NCI-H1105 (cell line): ENCODE measurements around the gene GPR156.
"Not testable (repeated sequence)": the region's sequence is repeated elsewhere in the genome, so short reads cannot be mapped to it uniquely, and the experiment has no call there.

Source experiments
- DNase-seq: peaks from one replicate; lab custom pipeline; 2025; lab: John Stamatoyannopoulos, UW

Gene GPR156

GRCh38 chr3:120274739-120275167 lies 10.3 kb downstream of the GPR156 start:
- no peak for DNase-seq

- no peak for DNase-seq
These were observed 12.7 kb downstream of the GPR156 start for GRCh38 chr3:120272286-120272685.

GRCh38 chr3:120265989-120266388 lies 19.0 kb downstream of the GPR156 start:
- no peak for DNase-seq

GRCh38 chr3:120264963-120265362 lies 20.1 kb downstream of the GPR156 start:
- no peak for DNase-seq

- no peak for DNase-seq
These were observed 21.2 kb downstream of the GPR156 start for GRCh38 chr3:120263792-120264191.

GRCh38 chr3:120258009-120258408 lies 27.0 kb downstream of the GPR156 start:
- no peak for DNase-seq

- DNase-seq: no peak
These were observed 39.6 kb downstream of the GPR156 start for GRCh38 chr3:120245386-120245785.

- no peak for DNase-seq
These were observed 40.2 kb downstream of the GPR156 start for GRCh38 chr3:120244834-120245225.

- DNase-seq: no peak
These were observed 45.4 kb downstream of the GPR156 start for GRCh38 chr3:120239644-120240043.

- no peak for DNase-seq
These were observed 57.2 kb downstream of the GPR156 start for GRCh38 chr3:120227710-120228347.

GRCh38 chr3:120224237-120224636 lies 60.8 kb downstream of the GPR156 start:
- no peak for DNase-seq

- DNase-seq: no peak
These were observed 66.0 kb downstream of the GPR156 start for GRCh38 chr3:120218981-120219380.

GRCh38 chr3:120216633-120217032 lies 68.4 kb downstream of the GPR156 start:
- not testable (repeated sequence) for DNase-seq

- DNase-seq: peak; percentile 18
These were observed 70.8 kb downstream of the GPR156 start for GRCh38 chr3:120214176-120214575.

- DNase-seq: no peak
These were observed 72.5 kb downstream of the GPR156 start for GRCh38 chr3:120212505-120212904.

GRCh38 chr3:120209425-120209824 lies 75.6 kb downstream of the GPR156 start:
- no peak for DNase-seq

- no peak for DNase-seq
These were observed 80.7 kb downstream of the GPR156 start for GRCh38 chr3:120204338-120204737.

GRCh38 chr3:120203621-120204020 lies 81.4 kb downstream of the GPR156 start:
- DNase-seq: no peak

GRCh38 chr3:120203016-120203415 lies 82.0 kb downstream of the GPR156 start:
- no peak for DNase-seq

GRCh38 chr3:120202363-120202762 lies 82.7 kb downstream of the GPR156 start:
- DNase-seq: no peak

GRCh38 chr3:120200493-120201235 lies 84.4 kb downstream of the GPR156 start:
- no peak for DNase-seq

- peak; percentile 21 for DNase-seq
These were observed 86.6 kb downstream of the GPR156 start for GRCh38 chr3:120198305-120198878.

GRCh38 chr3:120196812-120197211 lies 88.2 kb downstream of the GPR156 start:
- no peak for DNase-seq
